ENCODE measurements around the gene CCDC116.

The CCDC116 gene

GRCh38 chr22:21602579-21602978, 30.0 kb upstream of the CCDC116 start:
- ATAC-seq, result no peak
- TF ChIP-seq ARNTL (CRISPR knock-in tag; IDR thresholded peaks at IDR 0.05; ENCODE audit: borderline replicate concordance, low read depth) (no peak), PPARA (CRISPR knock-in tag; IDR thresholded peaks at IDR 0.05; ENCODE audit: borderline replicate concordance) (no peak), SNAI2 (CRISPR knock-in tag; IDR thresholded peaks at IDR 0.05) (no peak), RARB (CRISPR knock-in tag; IDR thresholded peaks at IDR 0.05) (no peak), ZNF70 (CRISPR knock-in tag; IDR thresholded peaks at IDR 0.05) (no peak), ESRRG (CRISPR knock-in tag; IDR thresholded peaks at IDR 0.05) (no peak), TCF4 (CRISPR knock-in tag; IDR thresholded peaks at IDR 0.05; ENCODE audit: borderline replicate concordance) (no peak), POU6F1 (CRISPR knock-in tag; IDR thresholded peaks at IDR 0.05; ENCODE audit: borderline replicate concordance, low read depth) (no peak), ZNF8 (CRISPR knock-in tag; IDR thresholded peaks at IDR 0.05) (no peak), ZNF565 (CRISPR knock-in tag; conservative IDR thresholded peaks at IDR 0.05; ENCODE audit: low read depth) (no peak), ZC3H10 (CRISPR knock-in tag; IDR thresholded peaks at IDR 0.05) (no peak), CSDC2 (CRISPR knock-in tag; IDR thresholded peaks at IDR 0.05) (no peak)

GRCh38 chr22:21603973-21604372, 28.6 kb upstream of the CCDC116 start:
- TF ChIP-seq TSHZ2 (CRISPR knock-in tag; IDR thresholded peaks at IDR 0.05) (no peak), ZFP3 (CRISPR knock-in tag; IDR thresholded peaks at IDR 0.05) (no peak), ZNF70 (CRISPR knock-in tag; IDR thresholded peaks at IDR 0.05) (no peak), CSRNP3 (CRISPR knock-in tag; IDR thresholded peaks at IDR 0.05) (no peak), TCF4 (CRISPR knock-in tag; IDR thresholded peaks at IDR 0.05; ENCODE audit: borderline replicate concordance) (no peak), ZNF8 (CRISPR knock-in tag; IDR thresholded peaks at IDR 0.05) (no peak), TOX (CRISPR knock-in tag; IDR thresholded peaks at IDR 0.05; ENCODE audit: borderline replicate concordance) (no peak), ARNTL (CRISPR knock-in tag; IDR thresholded peaks at IDR 0.05; ENCODE audit: borderline replicate concordance, low read depth) (no peak), POU6F1 (CRISPR knock-in tag; IDR thresholded peaks at IDR 0.05; ENCODE audit: borderline replicate concordance, low read depth) (no peak), OSR1 (CRISPR knock-in tag; IDR thresholded peaks at IDR 0.05) (no peak), CSDC2 (CRISPR knock-in tag; IDR thresholded peaks at IDR 0.05) (no peak), GLIS3 (CRISPR knock-in tag; IDR thresholded peaks at IDR 0.05) (no peak), CREB5 (CRISPR knock-in tag; IDR thresholded peaks at IDR 0.05; ENCODE audit: low read depth) (no peak), SNAI2 (CRISPR knock-in tag; IDR thresholded peaks at IDR 0.05) (no peak), BACH2 (CRISPR knock-in tag; IDR thresholded peaks at IDR 0.05; ENCODE audit: borderline replicate concordance) (no peak), ZNF565 (CRISPR knock-in tag; conservative IDR thresholded peaks at IDR 0.05; ENCODE audit: low read depth) (no peak), PATZ1 (CRISPR knock-in tag; IDR thresholded peaks at IDR 0.05; ENCODE audit: borderline replicate concordance) (no peak), RARB (CRISPR knock-in tag; IDR thresholded peaks at IDR 0.05) (no peak), PPARA (CRISPR knock-in tag; IDR thresholded peaks at IDR 0.05; ENCODE audit: borderline replicate concordance) (no peak)

More at GRCh38 chr22:21603973-21604372, 28.6 kb upstream of the CCDC116 start:
- no peak for ATAC-seq
